Kidney epithelial cell (primary cell): ENCODE measurements around the gene DCP2. TPM values are rescaled to one million over a fixed set of nuclear protein-coding genes. Genes with fewer than 3 reads are reported as not detected.

Source experiments
- DNase-seq: peaks from one replicate; pipeline ENCODE4 v3.0.0-alpha.2; 2010; ENCODE audit warnings: low read depth
- H3K27me3 ChIP-seq: 2 replicates; pipeline ENCODE4 v1.6.0; 2011; ENCODE audit warnings: low read length; ENCODE audit not compliant: control insufficient read depth, insufficient read depth
- H3K36me3 ChIP-seq: 2 replicates; pipeline ENCODE4 v1.5.1; 2011; ENCODE audit warnings: low read length; ENCODE audit not compliant: control insufficient read depth, insufficient read depth
- H3K4me3 ChIP-seq: 2 replicates; pipeline ENCODE4 v1.5.1; 2011; ENCODE audit warnings: low read depth, mild to moderate bottlenecking, control low read depth, low read length
- total RNA-seq: library from RNA; depleted of rRNA; stranded (reverse); fragments of >200 nt; gene quantifications from 2 replicates; pipeline ENCODE4 v1.2.3, GENCODE V29; 2015
- TF ChIP-seq, protein P1 (sequence below): IDR thresholded peaks from 2 replicates; pipeline ENCODE4 v1.5.1; 2011; ENCODE audit warnings: mild to moderate bottlenecking, moderate library complexity, low read length, control low read depth, inconsistent platforms; ENCODE audit not compliant: insufficient read depth, poor library complexity, severe bottlenecking

The DCP2 gene
- total RNA-seq, 1 donor from 2014 or later = 33.4 TPM

GRCh38 chr5:112933651-112934365, 42.8 kb upstream of the DCP2 start:
- H3K4me3 ChIP-seq = no peak overlapping the region
- TF ChIP-seq, protein P1, sequence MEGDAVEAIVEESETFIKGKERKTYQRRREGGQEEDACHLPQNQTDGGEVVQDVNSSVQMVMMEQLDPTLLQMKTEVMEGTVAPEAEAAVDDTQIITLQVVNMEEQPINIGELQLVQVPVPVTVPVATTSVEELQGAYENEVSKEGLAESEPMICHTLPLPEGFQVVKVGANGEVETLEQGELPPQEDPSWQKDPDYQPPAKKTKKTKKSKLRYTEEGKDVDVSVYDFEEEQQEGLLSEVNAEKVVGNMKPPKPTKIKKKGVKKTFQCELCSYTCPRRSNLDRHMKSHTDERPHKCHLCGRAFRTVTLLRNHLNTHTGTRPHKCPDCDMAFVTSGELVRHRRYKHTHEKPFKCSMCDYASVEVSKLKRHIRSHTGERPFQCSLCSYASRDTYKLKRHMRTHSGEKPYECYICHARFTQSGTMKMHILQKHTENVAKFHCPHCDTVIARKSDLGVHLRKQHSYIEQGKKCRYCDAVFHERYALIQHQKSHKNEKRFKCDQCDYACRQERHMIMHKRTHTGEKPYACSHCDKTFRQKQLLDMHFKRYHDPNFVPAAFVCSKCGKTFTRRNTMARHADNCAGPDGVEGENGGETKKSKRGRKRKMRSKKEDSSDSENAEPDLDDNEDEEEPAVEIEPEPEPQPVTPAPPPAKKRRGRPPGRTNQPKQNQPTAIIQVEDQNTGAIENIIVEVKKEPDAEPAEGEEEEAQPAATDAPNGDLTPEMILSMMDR = no peak
- H3K36me3 ChIP-seq = no peaks in the 10 kb centered on the region
- H3K27me3 ChIP-seq = no peaks in the 10 kb centered on the region
- DNase-seq = no peak

DNA sequence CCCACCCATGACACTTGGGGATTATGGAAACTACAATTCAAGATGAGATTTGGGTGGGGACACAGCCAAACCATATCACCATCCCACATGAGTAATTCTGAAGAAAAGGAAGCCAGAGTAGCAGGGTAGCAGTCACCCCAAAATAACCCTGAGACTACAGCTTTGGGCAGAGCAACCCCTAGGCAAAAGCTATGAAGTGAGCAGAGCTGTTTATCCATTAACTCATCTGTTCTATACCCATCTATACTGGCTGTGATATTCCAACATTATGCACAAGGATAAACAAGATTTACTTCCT, 42.3 kb upstream of the DCP2 start:
- Histone ChIP-seq H3K4me3 (no peak overlapping the region), H3K27me3 (no peaks in the 10 kb centered on the region), H3K36me3 (no peaks in the 10 kb centered on the region)
- TF ChIP-seq, protein P1 = no peak
- DNase-seq = no peak

DNA sequence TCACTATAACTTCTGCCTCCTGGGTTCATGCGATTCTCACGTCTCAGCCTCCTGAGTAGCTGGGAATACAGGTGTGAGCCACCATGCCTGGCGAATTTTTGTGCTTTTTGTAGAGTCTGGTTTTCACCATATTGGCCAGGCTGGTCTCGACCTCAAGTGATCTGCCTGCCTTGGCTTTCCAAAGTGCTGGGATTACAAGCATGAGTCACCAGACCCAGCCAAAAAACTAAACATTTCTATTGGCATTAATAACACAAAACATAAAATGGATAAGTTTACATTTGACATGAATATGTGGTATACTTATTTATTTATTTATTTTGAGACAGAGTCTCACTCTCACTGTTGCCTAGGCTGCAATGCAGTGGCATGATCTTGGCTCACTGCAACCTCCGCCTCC, 40.9 kb upstream of the DCP2 start:
- TF ChIP-seq, protein P1 = no peak
- no peak overlapping the region for H3K4me3 ChIP-seq
- H3K36me3 ChIP-seq = no peaks in the 10 kb centered on the region
- H3K27me3 ChIP-seq = no peaks in the 10 kb centered on the region
- no peak for DNase-seq

DNA sequence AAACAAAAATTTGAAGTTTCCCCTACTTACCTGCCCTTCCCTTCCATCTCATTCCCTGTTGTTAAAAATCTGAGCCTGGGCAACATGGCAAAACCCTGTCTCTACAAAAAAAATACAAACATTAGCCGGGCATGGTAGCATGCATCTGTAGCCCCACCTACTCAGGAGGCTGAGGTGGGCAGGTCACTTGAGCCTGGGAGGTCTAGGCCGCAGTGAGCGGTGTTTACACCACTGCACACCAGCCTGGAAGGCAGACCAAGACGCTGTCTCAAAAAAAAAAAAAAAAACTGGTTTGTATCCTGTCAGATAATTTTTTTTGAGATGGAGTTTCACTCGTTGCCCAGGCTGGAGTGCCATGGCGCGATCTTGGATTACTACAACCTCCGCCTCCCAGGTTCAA, 38.3 kb upstream of the DCP2 start:
- DNase-seq = no peak
- Histone ChIP-seq H3K4me3 (no peak overlapping the region), H3K27me3 (no peaks in the 10 kb centered on the region), H3K36me3 (no peaks in the 10 kb centered on the region)
- TF ChIP-seq, protein P1 = no peak

GRCh38 chr5:112940670-112941069, 35.9 kb upstream of the DCP2 start:
- no peak for DNase-seq
- no peaks in the 10 kb centered on the region for H3K27me3 ChIP-seq
- H3K36me3 ChIP-seq = no peaks in the 10 kb centered on the region
- TF ChIP-seq, protein P1 = no peak
- no peak overlapping the region for H3K4me3 ChIP-seq

GRCh38 chr5:112948458-112948857, 28.1 kb upstream of the DCP2 start:
- Histone ChIP-seq H3K27me3 (no peaks in the 10 kb centered on the region), H3K36me3 (no peaks in the 10 kb centered on the region), H3K4me3 (no peak overlapping the region)
- TF ChIP-seq, protein P1 = no peak
- no peak for DNase-seq
